H1 (cell line): Measurements from ENCODE around the gene CD164L2. TPM values are rescaled to one million over a fixed set of nuclear protein-coding genes. Genes with fewer than 3 reads are reported as not detected.

ENCODE experiments used
- CTCF ChIA-PET: fragments of 300-600 bp; sonication (Branson Sonifier 250); formaldehyde crosslinking; loops from one replicate; lab custom pipeline; 2021; ENCODE audit not compliant: partially characterized antibody; lab: Charles Lee
- POLR2A ChIA-PET: fragments of 300-600 bp; sonication (Branson Sonifier 250); formaldehyde crosslinking; loops from one replicate; lab custom pipeline; 2021; ENCODE audit warnings: inconsistent platforms; ENCODE audit not compliant: partially characterized antibody; lab: Charles Lee
- DNase-seq, 2 experiments: peaks; one replicate each; pipeline versions ENCODE4 v3.0.0 to v3.0.0-alpha.2; 2010 to 2022; ENCODE audit warnings: low spot score in 2 of 2, low read depth in 1 of 2, mixed read lengths in 1 of 2
- FAIRE-seq: peaks from 2 replicates; lab custom pipeline; 2011; peaks lifted over from hg19 to GRCh38; lab: Jason Lieb, UNC
- H2AFZ ChIP-seq: 2 replicates; pipeline ENCODE4 v1.8.1; 2012; ENCODE audit warnings: low read length, inconsistent platforms
- H2AK5ac ChIP-seq: 2 replicates; pipeline ENCODE4 v1.6.1; 2013; ENCODE audit warnings: low read depth, low read length
- H2BK120ac ChIP-seq: replicated peaks from 2 replicates; pipeline ENCODE3; 2013; ENCODE audit warnings: low read depth, low read length, inconsistent platforms
- H2BK12ac ChIP-seq: 2 replicates; pipeline ENCODE4 v1.6.1; 2013; ENCODE audit warnings: low read depth, low read length
- H2BK15ac ChIP-seq: 2 replicates; pipeline ENCODE4 v1.6.1; 2013; ENCODE audit warnings: low read length
- H2BK20ac ChIP-seq: 2 replicates; pipeline ENCODE4 v1.6.1; 2013; ENCODE audit warnings: low read length
- H2BK5ac ChIP-seq: 2 replicates; pipeline ENCODE4 v1.6.1; 2013; ENCODE audit warnings: low read depth, low read length
- H3K14ac ChIP-seq: 2 replicates; pipeline ENCODE4 v1.6.1; 2013; ENCODE audit warnings: inconsistent platforms; ENCODE audit not compliant: insufficient read length
- H3K18ac ChIP-seq: 2 replicates; pipeline ENCODE4 v1.6.1; 2013; ENCODE audit warnings: low read length; ENCODE audit errors: extremely low read depth
- H3K23ac ChIP-seq: 2 replicates; pipeline ENCODE4 v1.6.1; 2013; ENCODE audit warnings: inconsistent platforms; ENCODE audit not compliant: insufficient read length
- H3K23me2 ChIP-seq: 2 replicates; pipeline ENCODE4 v1.6.1; 2013; ENCODE audit warnings: low read depth, low read length
- H3K27ac ChIP-seq: 2 replicates; pipeline ENCODE4 v1.6.1; 2011; ENCODE audit warnings: low read depth, low read length, inconsistent platforms
- H3K27me3 ChIP-seq, 4 experiments: replicated peaks in 1 of 4; 1 replicate in 1 of 4; 2 replicates in 3 of 4; pipeline versions ENCODE4 v1.6.1 to v1.8.1; 2011 to 2013; ENCODE audit warnings: low read length in 3 of 4, mild to moderate bottlenecking in 3 of 4, inconsistent platforms in 2 of 4, mixed read lengths in 2 of 4, moderate library complexity in 1 of 4; ENCODE audit not compliant: control insufficient read depth in 3 of 4, insufficient read depth in 3 of 4; ENCODE audit errors: extremely low read depth in 1 of 4
- H3K36me3 ChIP-seq, 4 experiments: 2 replicates each; pipeline versions ENCODE4 v1.6.1 to v1.8.1; 2011 to 2013; ENCODE audit warnings: mild to moderate bottlenecking in 4 of 4, low read length in 3 of 4, moderate library complexity in 2 of 4, control low read depth in 1 of 4, inconsistent platforms in 1 of 4; ENCODE audit not compliant: insufficient read depth in 4 of 4, control insufficient read depth in 2 of 4
- H3K4ac ChIP-seq: replicated peaks from 2 replicates; pipeline ENCODE3; 2013; ENCODE audit warnings: low read length, low read depth, mixed read lengths, inconsistent platforms; ENCODE audit not compliant: insufficient read length
- H3K4me1 ChIP-seq, 4 experiments: replicated peaks in 1 of 4; 1 replicate in 1 of 4; 2 replicates in 3 of 4; pipeline versions ENCODE4 v1.6.1 to v1.8.1; 2011 to 2013; ENCODE audit warnings: low read length in 3 of 4, inconsistent platforms in 2 of 4, mixed read lengths in 1 of 4; ENCODE audit not compliant: insufficient read depth in 4 of 4, control insufficient read depth in 3 of 4
- H3K4me2 ChIP-seq, 2 experiments: 2 replicates each; pipeline versions ENCODE4 v1.6.1 to v1.8.1; 2011 to 2013; ENCODE audit warnings: low read depth in 2 of 2, low read length in 2 of 2, control low read depth in 1 of 2, inconsistent platforms in 1 of 2, mild to moderate bottlenecking in 1 of 2; ENCODE audit not compliant: insufficient read depth in 1 of 2
- H3K4me3 ChIP-seq, 4 experiments: fragments of 200-600, 300-600 bp in 1 of 4; sonication (generic), shearing (Covaris generic), sonication (Bioruptor Twin) in 1 of 4; 2 replicates each; pipeline versions ENCODE4 v1.5.1 to v1.8.1; 2011 to 2016; ENCODE audit warnings: low read length in 4 of 4, low read depth in 3 of 4, control low read depth in 2 of 4, inconsistent platforms in 2 of 4, mild to moderate bottlenecking in 2 of 4, mixed read lengths in 1 of 4, moderate library complexity in 1 of 4; ENCODE audit not compliant: insufficient read depth in 2 of 4; ENCODE audit errors: extremely low read depth in 1 of 4
- H3K56ac ChIP-seq: replicated peaks from 2 replicates; pipeline ENCODE3; 2013; ENCODE audit warnings: low read depth, mild to moderate bottlenecking, mixed read lengths, low read length, inconsistent platforms; ENCODE audit not compliant: insufficient read length
- H3K79me1 ChIP-seq: 2 replicates; pipeline ENCODE4 v1.6.1; 2013; ENCODE audit warnings: low read depth, low read length, control low read depth
- H3K79me2 ChIP-seq, 2 experiments: 2 replicates each; pipeline versions ENCODE4 v1.6.1 to v1.8.1; 2012 to 2013; ENCODE audit warnings: low read length in 2 of 2, mild to moderate bottlenecking in 2 of 2, inconsistent platforms in 1 of 2; ENCODE audit not compliant: insufficient read depth in 2 of 2, control insufficient read depth in 1 of 2
- H3K9ac ChIP-seq, 4 experiments: replicated peaks in 1 of 4; 1 replicate in 1 of 4; 2 replicates in 3 of 4; pipeline versions ENCODE4 v1.6.1 to v1.8.1; 2011 to 2013; ENCODE audit warnings: low read depth in 3 of 4, low read length in 3 of 4, control low read depth in 2 of 4, mild to moderate bottlenecking in 2 of 4, moderate library complexity in 2 of 4, inconsistent platforms in 1 of 4; ENCODE audit errors: extremely low read depth in 1 of 4
- H3K9me3 ChIP-seq, 2 experiments: 2 replicates each; pipeline versions ENCODE4 v1.6.1 to v1.8.1; 2012 to 2013; ENCODE audit warnings: mild to moderate bottlenecking in 2 of 2, moderate library complexity in 2 of 2, control low read depth in 1 of 2, inconsistent platforms in 1 of 2, low read depth in 1 of 2, low read length in 1 of 2, mixed read lengths in 1 of 2; ENCODE audit not compliant: insufficient read depth in 2 of 2
- H4K20me1 ChIP-seq, 2 experiments: replicated peaks in 1 of 2; 2 replicates each; pipeline versions ENCODE3 to v1.8.1; 2011 to 2013; ENCODE audit warnings: inconsistent platforms in 2 of 2, low read length in 2 of 2, mild to moderate bottlenecking in 1 of 2; ENCODE audit not compliant: insufficient read depth in 2 of 2, control insufficient read depth in 1 of 2
- H4K5ac ChIP-seq: 2 replicates; pipeline ENCODE4 v1.6.1; 2013; ENCODE audit warnings: low read length, low read depth, mixed read lengths, inconsistent platforms; ENCODE audit not compliant: insufficient read length
- H4K8ac ChIP-seq: 2 replicates; pipeline ENCODE4 v1.8.0; 2013; ENCODE audit warnings: mild to moderate bottlenecking, moderate library complexity, low read length, inconsistent platforms; ENCODE audit not compliant: insufficient read depth; ENCODE audit errors: extremely low read depth
- H4K91ac ChIP-seq: replicated peaks from 2 replicates; pipeline ENCODE3; 2013; ENCODE audit warnings: low read length, mixed read lengths, inconsistent platforms; ENCODE audit not compliant: insufficient read length
- SAP30 ChIP-seq: fragments of 300-600 bp; sonication (generic); IDR thresholded peaks from 2 replicates; pipeline ENCODE4 v1.7.1; 2012; ENCODE audit warnings: low read length, moderate library complexity, mild to moderate bottlenecking, inconsistent platforms; ENCODE audit not compliant: insufficient read depth, insufficient replicate concordance
- YY1 ChIP-seq: IDR thresholded peaks from 2 replicates; pipeline ENCODE4 v1.6.1; 2011; ENCODE audit warnings: low read depth, mild to moderate bottlenecking, low read length
- WGBS, 2 experiments: shearing (Covaris generic) in 1 of 2; methylation state at CpG; one replicate each; pipeline versions ENCODE4 v1.1.6 to v1.1.7; 2013 to 2015; ENCODE audit warnings: low lambda C conversion rate in 2 of 2, mixed read lengths in 2 of 2, inconsistent platforms in 1 of 2, low coverage in 1 of 2, missing lambda C conversion rate in 1 of 2; ENCODE audit not compliant: insufficient replicate concordance in 2 of 2, insufficient coverage in 1 of 2, insufficient read length in 1 of 2; ENCODE audit errors: extremely low coverage in 1 of 2, missing lambda C conversion rate in 1 of 2; 5-methylcytosine and 5-hydroxymethylcytosine counted together
- polyA plus RNA-seq, 7 experiments: library from polyadenylated mRNA; depleted of rRNA in 3 of 7; stranded (reverse) in 5 of 7; unstranded in 2 of 7; fragments of >200 nt in 5 of 7; fragments of 200-250 nt in 2 of 7; gene quantifications; 1 replicate in 5 of 7; 2 replicates in 1 of 7; 4 replicates in 1 of 7; pipeline versions ENCODE4 v1.2.1 to v1.2.3, GENCODE V29; 2011 to 2013; ENCODE audit warnings: missing spikeins in 2 of 7, mixed read lengths in 2 of 7
- total RNA-seq: library from RNA; stranded (reverse); fragmentation: NEBNext Ultra II Directional; extraction: Animal tissue kit (Norgen Biotek cat#: 25700); gene quantifications from 2 replicates; pipeline ENCODE4 v1.2.1, GENCODE V29; 2021

CD164L2 gene
- total and polyA plus RNA-seq, 2 of the 8 experiments (the other 6 are each of a cell fraction or from before 2014, with no cell fraction given) = 3.3 TPM

DNA sequence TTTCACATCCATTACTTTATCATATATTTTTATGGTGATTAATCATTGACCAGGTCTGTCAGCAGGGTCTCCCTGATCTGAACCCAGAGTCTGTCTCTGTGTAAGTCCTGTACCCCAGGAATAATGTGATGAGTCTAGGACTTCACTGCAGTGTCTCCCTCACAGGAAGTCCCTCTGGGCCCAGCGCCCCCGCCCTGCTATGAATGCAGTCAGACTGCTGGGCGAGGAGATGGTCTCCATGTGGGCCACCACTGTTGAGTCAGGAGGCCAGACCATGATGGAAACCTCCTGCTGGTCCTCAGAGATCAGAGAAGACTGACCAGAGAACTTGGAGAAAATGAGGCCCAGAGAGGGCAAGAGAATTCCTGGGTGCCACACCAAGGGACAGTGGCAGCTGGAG lies 51.7 kb downstream of the CD164L2 start:
- no peak for DNase-seq
- no peak for TF ChIP-seq SAP30
- no peak for TF ChIP-seq YY1

More for the DNA sequence above, 51.7 kb downstream of the CD164L2 start:
- ChIA-PET POLR2A (interaction anchor here (1.4 to 2.4 kb wide), 2 partner anchors 9 to 10 kb away, joined by 12 to 14 read pairs; partner anchors contain the start of genes SYTL1 and TMEM222), CTCF (interaction anchor here (0.5 to 17.0 kb wide), 12 partner anchors 8 to 362 kb away, joined by 3 to 321 read pairs (median 37); partner anchors contain the start of genes MAP3K6, SYTL1 and TMEM222)
- H3K4me3 ChIP-seq = no peak overlapping the region
- FAIRE-seq = no peak
- H4K5ac ChIP-seq = no peak overlapping the region
- H3K4ac ChIP-seq = no peak overlapping the region
- H2AK5ac ChIP-seq = no peak overlapping the region
- no peak overlapping the region for H2BK15ac ChIP-seq
- H3K4me2 ChIP-seq = no peak overlapping the region
- 96% methylated on average over 3 of the region's 3 CpGs; no CpG with 5 or more reads in 1 of the 2 experiments for WGBS, 2 experiments
- no peak overlapping the region for H3K23ac ChIP-seq
- H4K91ac ChIP-seq = no peak overlapping the region
- no peak overlapping the region for H2BK5ac ChIP-seq
- no peak overlapping the region for H3K18ac ChIP-seq
- peaks cover 4 to 18% (median 11%) of the 10 kb centered on the region in 4 experiments; a peak in 7 of 8 replicates for H3K36me3 ChIP-seq
- H3K56ac ChIP-seq = no peak overlapping the region
- H3K14ac ChIP-seq = no peak overlapping the region
- H4K20me1 ChIP-seq = peaks cover 8 to 20% of the 10 kb centered on the region in 2 experiments
- H3K9ac ChIP-seq = no peak overlapping the region
- H3K27ac ChIP-seq = no peak overlapping the region
- H3K79me2 ChIP-seq = peaks cover 0 to 24% of the 10 kb centered on the region in 2 experiments; a peak in 3 of 4 replicates
- H3K9me3 ChIP-seq = no peaks in the 10 kb centered on the region
- no peak overlapping the region for H2BK12ac ChIP-seq
- H4K8ac ChIP-seq = no peak overlapping the region
- no peaks in the 10 kb centered on the region for H3K23me2 ChIP-seq
- no peaks in the 10 kb centered on the region for H3K27me3 ChIP-seq
- H2BK120ac ChIP-seq = no peak overlapping the region
- H3K79me1 ChIP-seq = peaks cover 3% of the 10 kb centered on the region; the same call in 1 of the 2 replicates
- no peak overlapping the region for H2BK20ac ChIP-seq
- H2AFZ ChIP-seq = no peak overlapping the region
- no peaks in the 10 kb centered on the region for H3K4me1 ChIP-seq
